NCI-H345 (cell line): ENCODE data around the gene CPEB3.
A peak's percentile ranks its signal among the peaks of the same experiment; 100 is the strongest.

Experiments
- DNase-seq: peaks from one replicate; lab custom pipeline; 2025; lab: John Stamatoyannopoulos, UW

The CPEB3 gene

DNA sequence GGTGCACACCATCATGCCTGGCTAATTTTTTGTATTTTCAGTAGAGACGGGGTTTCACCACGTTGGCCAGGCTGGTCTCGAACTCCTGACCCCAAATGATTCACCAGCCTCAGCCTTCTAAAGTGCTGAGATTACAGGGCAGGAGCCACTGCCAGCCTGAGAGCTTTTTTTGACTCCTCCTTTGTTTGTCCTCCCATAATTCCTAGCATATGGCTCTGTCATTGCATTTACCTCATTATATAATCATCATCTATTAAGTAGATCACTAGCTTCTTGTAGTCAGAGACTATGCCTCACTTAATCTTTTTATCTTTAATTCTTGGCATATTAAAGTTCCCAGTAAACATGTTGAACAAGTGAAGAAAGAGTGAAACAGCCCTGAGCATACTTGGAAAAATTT, 82.1 kb downstream of the CPEB3 start:
- DNase-seq = no peak

DNA sequence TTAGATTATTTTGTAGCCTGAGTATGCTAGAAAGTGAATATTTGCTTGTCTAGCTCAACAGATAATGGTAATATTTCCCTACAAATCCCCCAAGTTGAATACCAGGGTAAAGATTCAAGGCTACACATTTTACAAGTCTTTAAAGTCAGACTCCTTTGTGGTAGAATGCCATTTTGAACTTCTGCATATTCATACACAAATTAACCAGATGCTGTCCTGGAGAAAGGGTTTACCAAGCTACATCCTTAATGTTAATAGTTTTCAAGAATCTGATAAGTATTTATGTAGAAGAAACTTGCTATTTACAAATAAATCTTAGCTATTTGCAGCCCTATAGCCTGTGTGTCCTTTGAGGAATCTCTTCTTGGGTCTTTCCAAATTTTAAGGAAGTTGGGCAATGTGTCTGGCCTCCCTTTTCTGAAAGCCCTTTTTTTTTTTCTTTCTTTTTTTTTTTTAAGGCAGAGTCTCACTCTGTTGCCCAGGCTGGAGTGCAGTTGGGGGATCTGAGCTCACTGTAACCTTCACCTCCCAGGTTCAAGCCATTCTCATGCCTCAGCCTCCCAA, 82.6 kb downstream of the CPEB3 start:
- no peak for DNase-seq

DNA sequence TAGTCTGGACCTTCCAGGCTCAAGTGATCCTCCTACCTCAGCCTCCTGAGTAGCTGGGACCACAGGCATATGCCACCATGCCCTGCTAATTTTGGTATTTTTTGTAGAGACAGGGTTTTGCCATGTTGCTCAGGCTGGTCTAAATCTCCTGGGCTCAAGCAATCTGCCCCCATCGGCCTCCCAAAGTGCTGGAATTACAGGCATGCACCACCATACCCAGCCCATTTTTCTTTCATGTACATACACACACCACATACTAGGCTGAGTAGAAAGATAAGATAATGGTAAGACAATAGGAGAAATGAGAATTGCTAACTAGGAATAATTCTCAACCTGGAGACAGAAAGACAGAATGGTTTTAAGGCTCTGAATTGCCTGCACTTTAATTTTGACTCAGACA, 83.8 kb downstream of the CPEB3 start:
- DNase-seq = no peak

DNA sequence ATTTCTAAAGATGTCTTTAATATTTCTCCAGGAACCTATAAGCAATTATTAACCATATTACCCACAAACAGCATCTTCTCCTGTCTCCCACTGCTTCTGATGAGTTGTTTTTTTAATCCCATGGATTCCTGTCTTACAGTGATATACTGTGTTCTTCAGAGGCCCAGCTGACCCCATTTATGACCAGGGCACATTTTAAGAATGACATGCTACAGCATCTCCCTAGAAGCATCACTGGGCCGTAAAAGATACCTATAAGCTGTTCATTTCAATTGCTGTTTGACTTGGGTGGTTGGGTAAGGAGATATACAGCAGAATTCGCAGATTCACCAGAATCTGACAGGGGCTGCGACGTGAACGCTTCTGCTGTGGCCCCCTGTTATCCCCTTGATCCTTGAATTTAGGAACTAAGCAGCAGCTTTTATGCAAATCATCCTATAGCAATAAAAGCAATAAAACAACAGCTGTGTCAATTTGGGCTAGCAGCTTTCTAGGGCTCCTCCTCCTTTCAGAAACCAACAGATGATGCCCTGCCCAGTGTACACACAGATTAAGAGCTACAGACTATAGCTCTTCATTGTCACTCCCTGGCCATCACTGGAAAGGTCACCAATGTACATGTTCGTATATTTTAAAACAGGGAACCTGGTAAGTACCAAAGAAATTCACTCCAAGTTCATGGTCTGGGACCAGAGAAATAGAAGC, 86.8 kb downstream of the CPEB3 start:
- peak; percentile 6 for DNase-seq

DNA sequence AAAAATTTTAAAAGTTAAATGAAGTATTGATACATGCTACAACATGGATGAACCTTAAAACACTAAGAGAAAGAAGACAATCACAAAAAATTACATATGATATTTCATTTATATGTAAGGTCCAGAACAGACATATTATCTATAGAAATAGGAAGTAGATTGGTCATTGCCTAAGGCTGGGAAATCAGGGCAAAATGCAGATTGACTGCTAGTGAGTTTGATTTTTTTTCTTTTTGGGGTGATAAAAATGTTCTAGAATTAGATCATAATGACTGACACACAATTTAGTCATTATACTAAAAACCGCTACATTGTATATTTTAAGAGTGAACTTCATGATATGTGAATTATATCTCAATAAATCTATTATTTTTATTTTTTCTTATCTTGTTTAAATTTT, 88.3 kb downstream of the CPEB3 start:
- DNase-seq = no peak

DNA sequence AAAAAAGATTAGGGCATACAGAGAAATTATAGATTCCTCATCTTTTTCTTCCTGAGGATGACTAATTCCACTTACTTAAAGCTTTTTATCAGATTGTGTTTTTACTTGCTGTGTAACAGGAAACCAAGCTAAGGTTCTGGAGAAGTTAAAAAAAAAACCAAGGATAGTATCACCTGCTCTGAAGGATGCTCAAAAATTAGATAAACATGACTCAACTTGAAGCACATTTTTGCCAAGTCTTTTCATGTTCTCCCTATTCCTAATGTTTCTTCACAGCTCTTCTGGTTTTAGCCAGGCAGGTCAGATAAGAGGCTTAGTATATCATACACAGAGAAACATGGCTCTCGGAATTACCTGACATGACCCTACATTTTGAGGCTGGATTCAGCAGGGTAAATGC, 90.3 kb downstream of the CPEB3 start:
- DNase-seq = no peak

DNA sequence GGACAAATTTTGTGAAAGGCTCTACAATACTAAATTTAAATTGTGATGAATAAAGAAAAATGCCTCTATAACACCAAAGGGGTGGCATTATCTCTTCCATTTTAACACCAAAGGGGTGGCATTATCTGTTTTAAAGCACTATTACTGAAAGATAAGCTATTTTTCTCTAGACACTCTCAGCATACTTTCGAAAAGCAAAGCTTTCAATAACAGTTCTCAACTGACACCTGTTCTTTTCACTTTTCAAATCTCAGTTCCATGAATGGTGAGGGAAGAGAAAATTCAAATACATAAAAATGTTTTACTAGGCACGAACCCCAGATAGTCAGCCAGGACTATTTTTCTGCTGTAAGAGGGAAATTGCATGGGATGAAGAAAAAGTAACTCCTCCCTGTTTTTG, 103.8 kb downstream of the CPEB3 start:
- no peak for DNase-seq

DNA sequence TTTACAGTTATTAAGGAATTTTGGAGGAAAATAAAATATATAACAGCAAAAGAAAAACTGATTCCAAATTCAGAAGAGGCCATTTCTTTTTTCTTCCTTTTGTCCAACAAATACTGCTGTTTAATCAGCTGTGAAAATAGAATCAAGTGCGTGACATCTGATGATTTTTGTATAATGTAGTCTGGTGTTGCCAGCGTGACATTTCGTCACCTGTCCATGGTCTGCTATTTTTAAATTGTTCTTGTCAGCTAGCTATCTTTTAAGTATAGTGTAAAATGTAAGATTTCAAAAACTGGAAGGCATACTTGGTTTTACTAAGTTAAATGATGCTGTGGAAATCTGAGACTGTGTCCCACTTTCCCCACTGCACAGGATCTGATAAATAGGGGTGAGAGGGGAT, 105.9 kb downstream of the CPEB3 start:
- no peak for DNase-seq

DNA sequence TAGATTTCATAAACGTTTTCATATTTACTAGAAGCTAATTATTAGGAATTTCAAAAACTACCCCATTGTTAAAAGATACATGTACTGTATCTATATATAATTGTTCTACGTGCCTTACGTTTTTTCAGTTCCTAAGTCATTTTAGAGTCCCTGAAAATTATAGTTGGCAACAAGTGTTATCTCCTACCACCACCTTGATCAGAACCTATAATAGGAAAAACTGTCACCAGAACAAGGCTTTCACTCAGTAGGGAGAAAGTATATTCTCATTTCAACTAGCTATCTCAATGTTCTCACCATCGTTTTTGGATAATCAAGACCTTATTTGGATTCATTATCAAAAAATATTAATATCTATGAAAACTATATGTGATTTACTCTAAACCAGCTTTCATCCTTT, 107.7 kb downstream of the CPEB3 start:
- no peak for DNase-seq

DNA sequence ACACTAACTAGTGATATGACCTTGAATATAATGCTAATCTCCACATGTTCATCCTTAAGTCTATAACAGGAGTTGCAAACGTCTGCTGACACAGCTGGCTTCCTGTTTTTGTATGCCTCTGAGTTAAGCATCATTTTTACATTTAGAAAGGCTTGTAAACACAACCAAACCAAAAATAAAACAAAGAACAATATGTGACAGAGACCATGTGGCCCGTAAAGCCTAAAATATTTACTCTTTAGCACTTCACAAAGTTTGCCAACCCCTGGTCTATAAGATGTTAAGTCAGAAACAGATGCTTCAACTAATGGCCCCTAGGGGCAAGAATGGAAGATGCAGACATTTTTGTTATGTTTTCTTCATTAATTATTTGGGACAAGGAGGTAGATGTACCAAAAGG, 109.3 kb downstream of the CPEB3 start:
- no peak for DNase-seq

DNA sequence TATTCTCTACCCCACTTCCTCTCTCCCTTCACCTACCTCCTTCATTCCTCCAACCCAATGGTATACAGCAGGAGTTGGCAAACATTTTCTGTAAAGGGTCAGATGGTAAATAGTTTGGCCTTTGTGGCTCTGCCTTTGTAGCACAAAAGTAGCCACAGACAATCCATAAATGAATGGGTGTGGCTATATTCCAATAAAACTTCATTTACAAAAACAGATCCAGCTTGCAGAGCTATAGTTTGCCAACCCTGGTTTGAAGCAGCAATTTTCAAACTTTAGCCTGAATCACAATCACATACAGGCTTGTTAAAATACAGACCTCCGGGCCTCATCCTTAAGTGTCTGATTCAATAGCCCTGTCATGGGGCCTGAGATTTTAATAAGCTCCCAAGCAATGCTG, 110.5 kb downstream of the CPEB3 start:
- DNase-seq = no peak

DNA sequence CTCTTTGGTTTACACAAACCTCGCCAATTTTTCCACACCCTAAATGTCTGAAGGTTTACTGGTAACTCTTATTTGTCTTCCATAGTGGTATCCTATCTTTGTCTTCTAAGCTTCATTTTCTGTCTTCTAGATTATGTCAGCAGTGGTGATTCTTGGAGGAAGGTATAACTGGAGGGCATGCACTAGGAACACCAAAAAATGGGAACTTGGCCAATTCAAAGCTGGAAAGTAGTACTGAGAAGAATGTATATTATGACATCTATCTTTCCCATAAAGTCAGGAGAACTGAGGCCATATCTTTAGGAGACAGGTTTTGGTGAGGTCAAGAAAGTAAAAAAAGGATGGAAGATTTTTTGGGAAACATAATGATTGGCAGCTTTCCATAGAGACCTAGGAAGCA, 113.3 kb downstream of the CPEB3 start:
- DNase-seq = no peak

DNA sequence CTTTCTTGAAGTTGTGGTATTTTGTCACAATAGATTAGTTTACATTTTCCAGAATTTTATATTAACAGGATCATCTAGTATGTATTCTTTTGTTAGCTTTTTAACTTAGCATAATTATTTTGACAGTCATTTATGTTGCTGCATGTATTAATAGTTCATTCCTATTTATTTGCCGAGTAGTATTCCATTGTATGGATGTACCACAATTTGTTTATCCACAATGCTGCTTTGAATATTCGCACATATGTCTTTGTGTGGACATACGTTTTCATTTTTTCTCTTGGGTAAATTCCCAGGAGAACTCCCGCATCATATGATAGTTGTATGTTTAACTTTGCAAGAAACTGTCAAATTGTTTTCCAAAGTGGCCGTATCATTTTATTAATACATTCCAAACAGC, 115.7 kb downstream of the CPEB3 start:
- no peak for DNase-seq

DNA sequence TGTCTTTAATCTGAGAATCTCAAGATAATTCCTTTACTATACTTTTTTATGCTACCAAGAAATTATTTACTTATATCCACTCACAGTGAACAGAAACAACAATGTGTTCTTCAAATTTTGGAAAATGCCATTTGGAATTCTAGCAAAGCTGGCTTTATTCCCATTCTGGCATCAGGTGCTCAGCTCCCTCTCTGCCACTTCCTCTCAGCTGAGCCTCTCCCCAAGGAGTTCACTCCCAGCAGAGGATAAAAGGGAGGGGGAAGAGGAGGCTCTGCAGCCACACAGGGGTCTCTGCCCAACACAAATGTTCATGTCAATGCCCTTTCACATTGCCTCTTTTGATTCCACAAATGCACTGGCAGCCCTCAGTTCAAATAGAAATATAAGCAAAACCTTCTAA, 116.9 kb downstream of the CPEB3 start:
- DNase-seq = no peak

DNA sequence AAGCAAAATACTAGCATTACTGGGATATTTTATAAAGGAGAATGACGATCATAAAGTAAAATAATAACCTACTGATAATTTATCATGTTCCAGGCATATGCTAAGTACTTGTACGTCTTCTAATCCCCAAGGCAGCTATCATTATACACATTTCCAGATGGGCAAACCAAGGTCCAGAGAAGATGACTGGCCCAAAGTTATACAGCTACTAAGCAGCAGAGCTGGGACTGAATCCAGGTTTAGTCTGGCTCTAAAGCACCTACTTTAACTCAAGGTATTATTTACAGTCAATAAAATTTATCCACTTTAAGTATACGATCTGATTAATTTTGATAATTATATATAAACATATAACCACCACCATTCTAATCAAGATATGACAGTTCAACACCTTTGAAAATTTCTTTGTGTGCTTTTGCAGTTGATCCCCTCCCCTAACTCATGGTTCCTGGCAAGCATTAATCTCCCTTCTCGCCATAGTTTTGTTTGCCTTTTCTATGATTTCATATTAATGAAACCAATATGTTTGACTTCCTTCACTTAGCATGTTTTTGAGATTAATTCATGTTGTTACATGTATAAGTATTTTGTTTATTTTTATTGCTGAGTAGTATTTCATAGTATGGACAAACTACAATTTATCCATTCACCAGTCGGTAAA, 126.7 kb downstream of the CPEB3 start:
- DNase-seq = no peak

DNA sequence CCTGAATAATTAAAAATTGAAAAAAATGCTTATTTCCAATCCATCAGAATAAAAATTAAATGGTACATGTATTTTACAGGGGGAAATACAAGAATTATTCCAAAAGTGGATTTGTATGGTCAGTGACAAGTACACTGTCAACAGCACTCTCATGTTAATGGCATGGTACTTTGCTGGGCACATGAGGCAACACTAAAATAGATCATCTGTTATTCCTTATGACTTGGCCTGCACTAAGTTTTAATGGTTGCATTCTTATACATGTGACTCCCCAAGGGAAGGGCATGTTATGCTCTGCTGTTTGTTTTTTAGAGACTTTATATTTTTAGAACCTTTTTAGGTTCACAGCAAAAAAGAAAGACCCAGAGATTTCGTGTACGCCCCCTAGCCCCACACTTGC, 128.3 kb downstream of the CPEB3 start:
- DNase-seq = no peak

DNA sequence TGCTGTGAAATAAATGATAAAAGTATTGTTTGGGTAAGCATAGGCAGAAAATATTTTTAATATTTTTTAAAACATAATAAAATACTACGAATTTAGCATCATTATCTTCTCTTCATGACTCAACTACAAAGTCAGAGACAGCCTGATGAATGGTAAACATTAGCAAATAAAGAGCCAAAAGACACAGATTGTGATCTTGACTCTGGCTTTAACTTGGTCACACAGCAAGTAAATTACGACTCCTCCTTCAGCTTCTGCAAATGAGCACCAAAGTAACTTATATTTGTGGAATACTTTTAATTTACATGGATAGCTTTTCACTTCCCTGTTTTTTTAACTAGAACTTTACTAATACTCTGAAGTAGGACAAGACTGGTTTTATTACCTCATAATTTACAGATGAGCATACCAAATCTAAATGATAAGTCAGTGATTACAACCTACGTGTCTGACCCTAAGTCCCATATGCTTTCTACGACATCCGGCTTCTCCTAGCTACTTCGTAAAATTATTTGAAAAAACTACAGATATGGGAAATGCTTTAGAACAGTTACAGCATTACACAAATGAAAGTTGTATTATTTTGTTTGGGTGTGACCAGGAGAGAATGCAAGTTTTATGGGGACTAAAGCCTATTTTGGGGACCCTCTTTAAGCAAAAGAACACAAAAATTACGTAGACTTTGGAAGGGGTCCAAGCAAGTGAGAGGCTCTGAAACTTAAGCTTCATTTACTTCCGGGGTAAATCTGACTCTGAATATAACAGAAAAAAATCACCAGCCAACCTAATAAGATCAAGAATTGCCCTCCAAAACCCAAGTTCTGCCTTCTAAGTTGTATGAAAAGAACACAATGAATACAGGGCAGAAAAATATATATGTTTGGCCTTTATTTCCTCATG, 133.8 kb downstream of the CPEB3 start:
- DNase-seq = no peak

DNA sequence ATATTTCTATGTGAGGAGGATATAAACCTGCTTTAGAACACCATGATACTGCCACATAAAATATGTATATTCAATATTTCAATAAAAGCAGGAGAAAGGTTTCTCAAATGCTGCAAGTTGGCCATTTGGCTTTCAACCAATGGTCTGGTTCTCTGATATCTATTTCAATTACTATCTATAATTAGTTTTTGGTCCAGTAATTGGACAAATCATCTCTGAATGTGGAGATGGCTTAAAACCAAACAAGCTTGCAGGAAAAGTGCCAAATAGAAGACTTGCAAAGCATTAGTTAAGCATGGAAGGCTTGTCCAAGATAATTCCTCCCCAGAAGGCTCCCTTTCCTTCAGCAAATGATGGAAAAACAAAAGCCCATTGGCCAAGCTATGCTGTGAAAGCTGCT, 140.1 kb downstream of the CPEB3 start:
- no peak for DNase-seq

DNA sequence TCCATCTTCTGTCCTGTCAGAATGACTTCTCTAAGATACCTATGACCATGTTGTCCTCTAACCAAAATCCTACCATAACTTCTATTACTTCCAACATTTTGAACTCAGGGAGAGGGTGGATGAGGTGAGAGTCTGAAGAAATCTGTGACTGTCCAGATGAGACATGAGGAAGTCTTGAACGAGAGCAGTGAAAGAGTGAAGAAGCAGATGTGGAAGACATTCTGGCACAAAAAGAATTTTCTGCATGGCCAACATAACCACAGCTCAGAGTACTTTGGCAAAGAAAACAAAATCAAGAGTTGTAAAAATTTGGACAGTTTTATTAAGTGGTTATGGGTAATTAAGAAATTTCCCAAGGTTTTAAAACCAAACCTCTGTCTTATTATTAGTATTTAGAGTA, 141.6 kb downstream of the CPEB3 start:
- no peak for DNase-seq

DNA sequence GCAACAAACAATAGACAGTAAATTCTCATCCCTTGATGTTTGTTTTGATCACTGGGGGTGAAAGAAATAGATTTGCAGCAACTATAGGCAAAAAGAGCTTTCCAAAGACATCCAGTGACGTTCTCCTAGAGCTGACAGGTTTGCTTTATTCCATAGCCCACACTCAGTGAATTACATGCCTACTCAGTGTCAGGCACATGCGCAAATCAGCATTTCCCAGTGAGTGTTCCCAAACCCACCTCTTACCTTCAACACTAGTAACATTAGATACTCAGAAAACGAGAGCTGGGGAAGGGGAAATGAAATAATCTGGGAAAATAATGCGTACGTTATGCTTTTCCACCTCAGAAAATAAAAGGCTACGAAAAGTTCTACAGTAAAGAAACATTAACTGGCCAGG, 144.1 kb downstream of the CPEB3 start:
- no peak for DNase-seq

DNA sequence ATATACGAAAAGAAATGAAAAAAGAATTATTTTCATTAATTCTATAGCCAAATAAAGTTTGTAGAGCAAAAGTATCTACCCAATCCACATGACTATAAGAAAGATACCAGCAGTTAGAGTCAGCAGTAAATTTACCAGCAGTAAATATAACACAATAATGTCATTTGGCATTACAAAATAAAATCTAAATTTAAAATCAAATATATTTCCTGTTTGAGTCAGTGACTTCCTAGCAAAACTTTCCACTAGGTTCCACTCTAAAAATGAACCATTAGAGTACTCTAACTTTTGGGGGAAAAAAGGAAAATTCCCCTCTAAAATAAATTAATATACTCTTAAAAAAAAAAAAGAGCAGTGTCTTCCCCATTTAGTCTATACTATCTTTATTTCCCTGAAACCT, 144.8 kb downstream of the CPEB3 start:
- DNase-seq = no peak

DNA sequence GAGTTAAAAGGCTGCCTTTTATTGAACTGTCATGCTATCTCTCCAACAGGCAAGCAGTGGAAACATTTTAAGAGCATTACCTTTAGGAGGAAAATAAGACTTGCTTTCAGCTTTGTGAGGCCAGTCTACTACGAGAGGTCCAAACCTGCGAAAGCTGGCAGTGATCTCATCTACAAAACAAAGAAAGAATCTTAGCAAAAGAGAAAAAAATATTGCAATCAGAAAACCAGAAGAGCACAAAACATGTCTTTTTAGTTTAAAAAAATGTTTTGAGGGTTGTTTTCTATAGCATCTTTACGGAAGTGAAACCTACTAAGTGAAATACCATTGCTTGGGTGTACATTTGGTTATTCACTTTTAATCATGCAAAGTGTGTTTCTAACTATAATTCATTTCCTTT, 147.9 kb downstream of the CPEB3 start:
- DNase-seq = no peak

DNA sequence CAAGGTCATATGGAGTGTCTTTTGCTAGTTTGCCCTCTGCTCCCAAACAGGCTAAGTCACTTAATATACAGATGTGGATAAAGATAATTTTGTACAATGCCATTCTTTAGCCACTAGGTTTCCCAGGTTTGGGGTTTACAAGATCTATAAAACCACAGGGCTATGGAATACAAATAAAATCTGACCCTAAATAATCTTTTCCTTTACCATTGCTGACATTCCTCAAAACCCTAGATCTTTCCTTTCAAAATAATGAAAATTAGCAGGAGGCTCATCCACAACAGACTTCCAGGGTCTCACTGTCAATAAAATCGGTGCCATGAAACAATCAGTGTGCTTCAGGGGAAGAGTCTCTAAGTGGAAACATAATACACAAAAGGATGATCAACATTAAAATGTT, 148.4 kb downstream of the CPEB3 start:
- DNase-seq = no peak
